ENCODE data around the gene CAPN2. TPM values are rescaled to one million over a fixed set of nuclear protein-coding genes. Genes with fewer than 3 reads are reported as not detected.

The CAPN2 gene
- total RNA-seq, 2 experiments from 2014 or later, result not detected

GRCh38 chr1:223695941-223696340 lies 16.4 kb upstream of the CAPN2 start:
- no peak overlapping the region for H3K27ac ChIP-seq (ENCODE audit: low read depth, low read length, poor library complexity, severe bottlenecking)
- TF ChIP-seq EZH2phosphoT487 (IDR thresholded peaks at IDR 0.05; ENCODE audit: borderline replicate concordance, low read depth, low read length) (no peak), CTCF (conservative IDR thresholded peaks at IDR 0.05; ENCODE audit: low read length) (no peak)
- H2AFZ ChIP-seq (ENCODE audit: low read length), result no peak overlapping the region
- BruUV-seq (replicated peaks), result no TSS peak
- no peaks in the 10 kb centered on the region for H3K79me2 ChIP-seq (ENCODE audit: insufficient read depth, low read depth, low read length)
- ChIA-PET POLR2A (interaction anchor here (0.7 kb wide), 1 partner anchor 746 kb away, joined by 3 read pairs; no protein-coding TSS in a partner anchor), CTCF (ENCODE audit: unreplicated experiment) (no interaction called here)
- intact Hi-C loops (cut with micrococcal nuclease; ENCODE audit: unreplicated experiment), result no loop called here
- H3K9me3 ChIP-seq (ENCODE audit: low read length), result no peaks in the 10 kb centered on the region
- no peaks in the 10 kb centered on the region for H3K36me3 ChIP-seq (ENCODE audit: insufficient read depth, low read length)
- no peaks in the 10 kb centered on the region for H3K9me2 ChIP-seq (ENCODE audit: insufficient read depth, low read length)
- no peaks in the 10 kb centered on the region for H4K20me1 ChIP-seq (ENCODE audit: insufficient read depth, low read length)
- no peak overlapping the region for H3K4me2 ChIP-seq (ENCODE audit: low read length)
- H3K4me1 ChIP-seq (ENCODE audit: insufficient read depth, low read length, poor library complexity, severe bottlenecking), result no peaks in the 10 kb centered on the region
- no peak for DNase-seq (ENCODE audit: low spot score)
- H3K4me3 ChIP-seq (ENCODE audit: low read depth, low read length, poor library complexity, severe bottlenecking), result no peak overlapping the region

- TF ChIP-seq EZH2phosphoT487 (IDR thresholded peaks at IDR 0.05; ENCODE audit: borderline replicate concordance, low read depth, low read length) (no peak), CTCF (conservative IDR thresholded peaks at IDR 0.05; ENCODE audit: low read length) (no peak)
- Histone ChIP-seq H3K27ac (ENCODE audit: low read depth, low read length, poor library complexity, severe bottlenecking) (no peak overlapping the region), H3K79me2 (ENCODE audit: insufficient read depth, low read depth, low read length) (no peaks in the 10 kb centered on the region), H3K36me3 (ENCODE audit: insufficient read depth, low read length) (no peaks in the 10 kb centered on the region), H2AFZ (ENCODE audit: low read length) (no peak overlapping the region), H3K9me3 (ENCODE audit: low read length) (no peaks in the 10 kb centered on the region), H3K4me3 (ENCODE audit: low read depth, low read length, poor library complexity, severe bottlenecking) (no peak overlapping the region), H4K20me1 (ENCODE audit: insufficient read depth, low read length) (no peaks in the 10 kb centered on the region), H3K9me2 (ENCODE audit: insufficient read depth, low read length) (no peaks in the 10 kb centered on the region), H3K4me1 (ENCODE audit: insufficient read depth, low read length, poor library complexity, severe bottlenecking) (no peaks in the 10 kb centered on the region), H3K4me2 (ENCODE audit: low read length) (no peak overlapping the region)
- ChIA-PET POLR2A (no interaction called here), CTCF (ENCODE audit: unreplicated experiment) (no interaction called here)
- DNase-seq (ENCODE audit: low spot score), result no peak
- no TSS peak for BruUV-seq (replicated peaks)
- intact Hi-C loops (cut with micrococcal nuclease; ENCODE audit: unreplicated experiment), result no loop called here
Measured at GRCh38 chr1:223700388-223700918, 11.9 kb upstream of the CAPN2 start.

GRCh38 chr1:223700942-223701637 lies 11.2 kb upstream of the CAPN2 start:
- ChIA-PET POLR2A (interaction anchor here (0.7 kb wide), 1 partner anchor 549 kb away, joined by 3 read pairs; no protein-coding TSS in a partner anchor), CTCF (ENCODE audit: unreplicated experiment) (interaction anchor here (0.6 kb wide), 1 partner anchor 115 kb away, joined by 3 read pairs; no protein-coding TSS in a partner anchor)
- Histone ChIP-seq H2AFZ (ENCODE audit: low read length) (no peak overlapping the region), H3K27ac (ENCODE audit: low read depth, low read length, poor library complexity, severe bottlenecking) (no peak overlapping the region), H3K36me3 (ENCODE audit: insufficient read depth, low read length) (no peaks in the 10 kb centered on the region), H4K20me1 (ENCODE audit: insufficient read depth, low read length) (no peaks in the 10 kb centered on the region), H3K9me3 (ENCODE audit: low read length) (no peaks in the 10 kb centered on the region), H3K4me1 (ENCODE audit: insufficient read depth, low read length, poor library complexity, severe bottlenecking) (no peaks in the 10 kb centered on the region), H3K79me2 (ENCODE audit: insufficient read depth, low read depth, low read length) (no peaks in the 10 kb centered on the region), H3K4me3 (ENCODE audit: low read depth, low read length, poor library complexity, severe bottlenecking) (no peak overlapping the region), H3K4me2 (ENCODE audit: low read length) (no peak overlapping the region), H3K9me2 (ENCODE audit: insufficient read depth, low read length) (no peaks in the 10 kb centered on the region)
- DNase-seq (ENCODE audit: low spot score), result no peak
- TF ChIP-seq EZH2phosphoT487 (IDR thresholded peaks at IDR 0.05; ENCODE audit: borderline replicate concordance, low read depth, low read length) (no peak), CTCF (conservative IDR thresholded peaks at IDR 0.05; ENCODE audit: low read length) (no peak)
- BruUV-seq (replicated peaks), result no TSS peak
- intact Hi-C loops (cut with micrococcal nuclease; ENCODE audit: unreplicated experiment), result no loop called here

All from OCI-LY7 (cell line).